Upper lobe of right lung (tissue), 1 donor: Measurements from ENCODE around the gene UNC13D. TPM values are rescaled to one million over a fixed set of nuclear protein-coding genes. Genes with fewer than 3 reads are reported as not detected.

Experiments
- ATAC-seq: fragments of 200-7000 bp; cut with Tn5 transposase; one replicate; pipeline ENCODE4 v1.9.1; 2020; ENCODE audit warnings: mild to moderate bottlenecking, moderate library complexity
- DNase-seq: peaks from one replicate; pipeline ENCODE4 v3.0.0-alpha.2; 2020
- H3K27ac ChIP-seq: fragments of 200-600 bp; one replicate; pipeline ENCODE4 v1.8.0; 2022
- H3K27me3 ChIP-seq: fragments of 200-600 bp; one replicate; pipeline ENCODE4 v1.8.0; 2022; ENCODE audit warnings: mild to moderate bottlenecking
- H3K36me3 ChIP-seq: fragments of 200-600 bp; one replicate; pipeline ENCODE4 v1.8.0; 2022
- H3K4me1 ChIP-seq: fragments of 200-600 bp; one replicate; pipeline ENCODE4 v1.8.0; 2022
- H3K4me3 ChIP-seq: fragments of 200-600 bp; one replicate; pipeline ENCODE4 v1.8.0; 2022; ENCODE audit warnings: mild to moderate bottlenecking
- H3K9me3 ChIP-seq: fragments of 200-600 bp; one replicate; pipeline ENCODE4 v1.8.0; 2022
- CTCF ChIP-seq: fragments of 200-600 bp; IDR thresholded peaks from one replicate; pipeline ENCODE4 v1.8.0; 2022; ENCODE audit warnings: antibody characterized with exemption
- intact Hi-C: fragments of 100-400 bp; cut with DNase I; formaldehyde crosslinking; loops from one replicate; pipeline ENCODE4 v1.11.0; 2022
- total RNA-seq: library from RNA; stranded (reverse); fragmentation: NEBNext Ultra II Directional; extraction: Animal tissue kit (Norgen Biotek cat#: 25700); gene quantifications from one replicate; pipeline ENCODE4 v1.2.1, GENCODE V29; 2021
- donor health status: DM: no; HTN: yes; CAD: no; lungs with severe emphysema.

The UNC13D gene
- total RNA-seq, 1 donor from 2014 or later, result 145 TPM

DNA sequence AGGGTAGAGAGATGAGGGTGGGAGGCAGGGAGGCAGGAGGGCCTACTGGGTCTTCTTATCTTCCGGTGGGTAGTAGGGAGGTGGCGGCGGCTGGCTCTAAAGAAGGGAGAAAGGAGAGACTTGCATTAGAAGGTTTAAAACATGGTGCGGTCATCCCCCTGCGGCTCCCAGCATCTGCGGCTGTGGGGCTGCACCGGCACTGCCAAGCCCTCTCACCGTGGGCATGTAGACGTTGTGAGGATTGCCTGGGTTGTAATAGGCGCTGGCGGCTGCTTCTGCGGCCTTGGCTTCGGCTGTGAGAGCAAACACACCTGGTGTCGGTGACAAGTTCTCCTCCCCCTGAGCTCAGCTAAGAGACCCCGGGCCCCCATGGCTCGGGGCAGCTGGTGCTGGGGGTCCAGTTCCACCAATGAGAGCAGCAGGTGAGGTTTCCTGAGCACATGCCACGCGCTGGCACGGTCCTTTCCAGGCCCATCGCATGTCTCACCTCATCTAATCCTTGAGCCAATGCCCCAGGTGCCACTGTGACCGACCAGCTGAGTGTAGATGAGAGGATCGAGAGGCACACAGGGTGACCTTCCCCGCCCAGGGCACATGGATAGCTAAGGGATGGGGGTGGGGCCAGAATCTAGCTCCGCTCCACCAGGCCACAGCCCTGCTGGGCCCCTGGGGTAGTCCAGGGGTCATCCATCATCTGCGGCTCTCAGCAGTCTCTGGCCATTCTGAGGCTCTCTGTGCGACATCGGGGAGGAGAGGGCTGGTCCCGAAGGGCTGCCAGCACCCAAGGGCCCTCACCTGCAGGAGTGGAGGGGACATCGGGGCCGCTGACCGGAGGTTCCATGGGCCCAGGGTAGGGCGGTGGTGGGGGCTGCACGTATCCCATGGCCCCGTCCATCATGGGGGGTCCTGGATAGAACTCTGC, 2.7 kb upstream of the UNC13D start:
- Histone ChIP-seq H3K27me3 (no peaks in the 10 kb centered on the region), H3K36me3 (peaks cover 66% of the 10 kb centered on the region), H3K4me1 (peaks cover 49% of the 10 kb centered on the region), H3K4me3 (peak overlapping the region; percentile 10), H3K9me3 (no peaks in the 10 kb centered on the region), H3K27ac (peak overlapping the region; percentile 90)
- intact Hi-C loops, result no loop called here
- DNase-seq (no peak), ATAC-seq (no peak)
- TF ChIP-seq CTCF, result no peak

DNA sequence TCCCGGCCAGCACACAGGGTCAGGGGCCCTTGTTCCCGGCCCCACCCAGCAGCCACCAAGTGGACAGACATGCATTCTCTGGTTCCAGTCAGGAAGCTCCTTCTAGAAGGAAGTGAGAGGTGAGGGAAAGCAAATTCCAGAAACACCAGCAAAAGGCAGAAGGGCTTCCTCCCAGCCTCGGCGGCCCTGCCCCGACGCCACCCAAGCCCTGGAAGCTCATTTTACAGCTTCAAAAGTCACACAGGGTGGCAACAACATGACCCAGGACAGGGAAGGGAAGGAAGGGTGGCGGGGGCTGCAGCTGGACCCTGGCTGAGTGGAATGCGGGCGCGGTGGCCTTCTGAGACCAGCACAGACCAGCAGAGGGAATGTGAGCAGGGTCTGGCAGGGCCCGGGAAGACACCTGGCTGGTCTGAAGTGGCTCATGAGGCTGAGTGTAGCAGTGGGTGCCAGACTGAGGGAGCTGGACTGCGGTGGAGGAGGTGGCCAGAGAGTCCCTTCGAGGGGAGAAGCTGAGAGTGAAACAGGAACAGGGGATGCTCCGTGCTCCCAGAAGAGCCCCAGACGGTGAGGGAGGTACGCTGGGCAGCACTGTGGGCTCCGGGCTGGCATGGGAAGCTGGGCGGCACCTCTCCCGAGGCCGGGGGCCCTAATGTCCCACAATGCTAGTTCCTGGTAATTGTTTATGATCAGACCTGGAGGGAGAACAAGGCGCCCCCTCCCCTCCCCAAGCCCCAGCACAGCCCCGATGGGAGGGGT, 1.9 kb upstream of the UNC13D start:
- peak overlapping the region; percentile 5 for H3K4me3 ChIP-seq
- no peaks in the 10 kb centered on the region for H3K27me3 ChIP-seq
- no peaks in the 10 kb centered on the region for H3K9me3 ChIP-seq
- peak overlapping the region; percentile 90 for H3K27ac ChIP-seq
- no peak for ATAC-seq
- no peak for TF ChIP-seq CTCF
- intact Hi-C loops, result no loop called here
- peaks cover 58% of the 10 kb centered on the region for H3K36me3 ChIP-seq
- H3K4me1 ChIP-seq, result peaks cover 49% of the 10 kb centered on the region
- DNase-seq, result no peak

DNA sequence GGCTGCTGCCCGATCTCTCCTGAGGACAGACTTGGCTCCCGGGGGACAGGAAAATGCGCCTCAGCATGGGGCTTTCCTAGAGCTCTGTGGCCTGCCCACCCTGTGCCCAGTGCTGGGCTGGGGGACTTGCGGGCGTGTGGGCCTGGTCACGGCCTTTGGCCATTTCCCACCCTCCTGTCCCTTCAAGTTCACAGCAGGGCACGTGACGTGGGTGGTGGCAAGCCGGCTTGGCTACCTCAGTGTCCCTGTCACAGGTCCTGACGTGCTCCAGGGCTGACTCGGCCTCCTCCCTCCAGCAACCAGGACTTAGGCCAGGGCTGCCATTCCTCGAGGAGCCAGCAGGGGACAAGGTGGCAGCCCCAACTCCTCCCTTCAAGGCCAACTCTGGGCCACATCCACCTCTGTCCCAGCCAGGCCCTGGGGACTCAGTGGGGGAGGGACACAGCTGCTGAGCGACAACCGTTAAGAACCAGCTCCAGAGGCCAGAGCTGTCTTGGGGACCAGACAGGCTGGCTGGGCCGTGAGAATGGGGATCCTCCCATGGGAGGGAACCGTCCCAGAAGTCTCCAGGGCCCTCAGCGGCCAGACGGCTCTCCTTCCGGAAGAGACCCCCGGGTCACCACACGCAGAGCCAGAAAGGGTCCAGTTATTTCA, 981 bp upstream of the UNC13D start:
- peak; percentile 83 for TF ChIP-seq CTCF
- intact Hi-C loops, result no loop called here
- H3K36me3 ChIP-seq, result peaks cover 55% of the 10 kb centered on the region
- H3K27me3 ChIP-seq, result no peaks in the 10 kb centered on the region
- H3K9me3 ChIP-seq, result no peaks in the 10 kb centered on the region
- peak; percentile 93 for DNase-seq
- H3K4me1 ChIP-seq, result peaks cover 49% of the 10 kb centered on the region
- peak overlapping the region; percentile 90 for H3K27ac ChIP-seq
- peak overlapping the region; percentile 58 for H3K4me3 ChIP-seq
- peak; percentile 80 for ATAC-seq

DNA sequence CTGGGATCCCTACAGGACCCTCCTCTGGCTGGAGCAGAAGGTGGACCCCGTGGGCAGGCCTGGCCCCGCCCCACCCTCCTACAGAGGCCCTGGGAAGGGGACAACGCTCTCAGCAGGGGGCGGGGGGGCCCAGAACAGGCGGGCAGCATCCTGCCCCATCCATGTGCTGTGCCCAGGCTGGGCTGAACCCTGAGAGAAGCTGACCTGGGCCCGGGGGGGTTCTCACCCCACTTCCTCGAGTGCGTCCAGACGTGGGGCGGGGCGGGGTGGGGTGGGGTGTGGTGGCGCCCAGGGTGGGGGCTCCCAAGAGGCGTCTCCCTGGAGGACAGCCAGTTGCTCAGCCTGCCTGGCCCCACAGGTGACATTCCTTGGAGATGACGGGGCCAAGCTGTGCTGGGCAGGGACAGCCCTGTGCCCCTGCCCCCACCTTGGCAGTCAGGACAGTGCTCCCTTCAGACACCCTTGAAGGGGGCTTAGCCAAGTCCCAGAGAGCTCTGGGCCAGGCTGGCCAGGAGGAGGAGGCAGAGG, 390 bp upstream of the UNC13D start:
- Histone ChIP-seq H3K36me3 (peaks cover 54% of the 10 kb centered on the region), H3K27ac (peak overlapping the region; percentile 90), H3K4me1 (peaks cover 43% of the 10 kb centered on the region), H3K27me3 (no peaks in the 10 kb centered on the region), H3K9me3 (no peaks in the 10 kb centered on the region), H3K4me3 (peak overlapping the region; percentile 58)
- intact Hi-C loops, result no loop called here
- DNase-seq (peak; percentile 89), ATAC-seq (peak; percentile 74)
- no peak for TF ChIP-seq CTCF

GRCh38 chr17:75842963-75843576, 1.1 kb downstream of the UNC13D start:
- Histone ChIP-seq H3K27me3 (no peaks in the 10 kb centered on the region), H3K4me3 (peak overlapping the region; percentile 58), H3K27ac (peak overlapping the region; percentile 90), H3K36me3 (peaks cover 39% of the 10 kb centered on the region), H3K9me3 (no peaks in the 10 kb centered on the region), H3K4me1 (peaks cover 38% of the 10 kb centered on the region)
- DNase-seq (peak; percentile 67), ATAC-seq (no peak)
- intact Hi-C loops, result no loop called here
- TF ChIP-seq CTCF, result no peak
